ENCODE measurements around the gene UGT1A3.

GRCh38 chr2:233813236-233814055, 84.6 kb downstream of the UGT1A3 start:
- TF ChIP-seq CTCF (IDR thresholded peaks at IDR 0.05; ENCODE audit: poor library complexity), result no peak
- no peak for TF ChIP-seq EZH2 (IDR thresholded peaks at IDR 0.05; ENCODE audit: borderline replicate concordance)
